Coronary artery (tissue), 2 donors: ENCODE results near the gene ADCK1.
"Not testable (repeated sequence)": the region's sequence is repeated elsewhere in the genome, so short reads cannot be mapped to it uniquely, and the experiment has no call there.

Experiments
- DNase-seq: peaks from one replicate; pipeline ENCODE4 v3.0.0-alpha.2; 2017; ENCODE audit warnings: low spot score
- H3K27ac ChIP-seq, 2 donors: fragments of 200-600 bp; sonication (generic); one replicate each; pipeline ENCODE4 v1.5.1; 2016 to 2019
- H3K4me3 ChIP-seq: fragments of 200-600 bp; sonication (generic); 2 replicates; pipeline ENCODE4 v1.5.1; 2016; ENCODE audit warnings: mild to moderate bottlenecking, moderate library complexity
- CTCF ChIP-seq: fragments of 200-600 bp; sonication (generic); IDR thresholded peaks from one replicate; pipeline ENCODE4 v1.5.1; 2019; ENCODE audit warnings: antibody characterized with exemption

The ADCK1 gene

GRCh38 chr14:77947372-77947771, 147.5 kb downstream of the ADCK1 start:
- TF ChIP-seq CTCF: no peak
- Histone ChIP-seq H3K4me3 (no peak overlapping the region), H3K27ac (no peak overlapping the region)
- DNase-seq: no peak

GRCh38 chr14:77950371-77951063, 150.6 kb downstream of the ADCK1 start:
- H3K27ac ChIP-seq: no peak overlapping the region
- TF ChIP-seq CTCF: no peak
- H3K4me3 ChIP-seq: no peak overlapping the region
- DNase-seq: no peak

GRCh38 chr14:77955816-77956484, 156.0 kb downstream of the ADCK1 start:
- Histone ChIP-seq H3K4me3 (no peak overlapping the region), H3K27ac (no peak overlapping the region)
- no peak for TF ChIP-seq CTCF
- DNase-seq: peak; percentile 33

GRCh38 chr14:77959686-77960085, 159.8 kb downstream of the ADCK1 start:
- H3K4me3 ChIP-seq, H3K27ac ChIP-seq, DNase-seq: not testable (repeated sequence)

GRCh38 chr14:77961847-77962580, 162.1 kb downstream of the ADCK1 start:
- no peak for DNase-seq
- Histone ChIP-seq H3K4me3 (no peak overlapping the region), H3K27ac (no peak overlapping the region)
- no peak for TF ChIP-seq CTCF

GRCh38 chr14:77962731-77963520, 163.0 kb downstream of the ADCK1 start:
- no peak for DNase-seq

More at GRCh38 chr14:77962731-77963520, 163.0 kb downstream of the ADCK1 start:
- no peak overlapping the region for H3K4me3 ChIP-seq
- no peak overlapping the region for H3K27ac ChIP-seq
- no peak for TF ChIP-seq CTCF
